H1 (cell line): ENCODE measurements around the gene SLC46A3. TPM values are rescaled to one million over a fixed set of nuclear protein-coding genes. Genes with fewer than 3 reads are reported as not detected.

Experiments used
- CTBP2 ChIP-seq: IDR thresholded peaks from 2 replicates; pipeline ENCODE4 v1.7.0; 2011; ENCODE audit warnings: borderline replicate concordance, mild to moderate bottlenecking, moderate library complexity, mixed read lengths, low read length; ENCODE audit not compliant: insufficient read depth, insufficient read length
- MAX ChIP-seq: IDR thresholded peaks from 2 replicates; pipeline ENCODE4 v1.6.1; 2012; ENCODE audit warnings: inconsistent platforms
- polyA plus RNA-seq, 7 experiments: library from polyadenylated mRNA; depleted of rRNA in 3 of 7; stranded (reverse) in 5 of 7; unstranded in 2 of 7; fragments of >200 nt in 5 of 7; fragments of 200-250 nt in 2 of 7; gene quantifications; 1 replicate in 5 of 7; 2 replicates in 1 of 7; 4 replicates in 1 of 7; pipeline versions ENCODE4 v1.2.1 to v1.2.3, GENCODE V29; 2011 to 2013; ENCODE audit warnings: missing spikeins in 2 of 7, mixed read lengths in 2 of 7
- total RNA-seq: library from RNA; stranded (reverse); fragmentation: NEBNext Ultra II Directional; extraction: Animal tissue kit (Norgen Biotek cat#: 25700); gene quantifications from 2 replicates; pipeline ENCODE4 v1.2.1, GENCODE V29; 2021

The SLC46A3 gene
- total and polyA plus RNA-seq, 2 of the 8 experiments (the other 6 are each of a cell fraction or from before 2014, with no cell fraction given): 0.39 to 0.67 TPM

GRCh38 chr13:28716511-28716910, 2.3 kb downstream of the SLC46A3 start (continued):
- TF ChIP-seq CTBP2 (no peak), MAX (no peak)
